GM06990 (cell line): ENCODE results near the gene LCN12.

Experiments
- DNase-seq: peaks from one replicate; pipeline ENCODE4 v3.0.0-alpha.2; 2011; ENCODE audit not compliant: insufficient read length; ENCODE audit errors: extremely low read depth
- H3K27me3 ChIP-seq: replicated peaks from 2 replicates; pipeline ENCODE4 v1.6.0; 2011; ENCODE audit warnings: low read length; ENCODE audit not compliant: control insufficient read depth, insufficient read depth
- H3K36me3 ChIP-seq: 2 replicates; pipeline ENCODE4 v1.5.1; 2011; ENCODE audit warnings: low read length; ENCODE audit not compliant: control insufficient read depth, insufficient read depth
- H3K4me3 ChIP-seq: replicated peaks from 2 replicates; pipeline ENCODE4 v1.5.1; 2011; ENCODE audit warnings: low read depth, mild to moderate bottlenecking, control low read depth, low read length
- CTCF ChIP-seq: IDR thresholded peaks from 2 replicates; pipeline ENCODE4 v1.5.1; 2011; ENCODE audit warnings: low read length, control low read depth, mild to moderate bottlenecking, inconsistent platforms; ENCODE audit not compliant: insufficient read depth, poor library complexity, severe bottlenecking

The LCN12 gene

GRCh38 chr9:136995362-136995761 is 43.3 kb downstream of the LCN12 start:
- Histone ChIP-seq H3K4me3 (no peak overlapping the region), H3K27me3 (no peaks in the 10 kb centered on the region; the same call in 1 of the 2 replicates), H3K36me3 (no peaks in the 10 kb centered on the region; the same call in 1 of the 2 replicates)
- TF ChIP-seq CTCF = no peak
- no peak for DNase-seq

GRCh38 chr9:136995772-136996311 is 43.8 kb downstream of the LCN12 start:
- no peak for TF ChIP-seq CTCF
- Histone ChIP-seq H3K36me3 (no peaks in the 10 kb centered on the region; the same call in 1 of the 2 replicates), H3K27me3 (no peaks in the 10 kb centered on the region; the same call in 1 of the 2 replicates), H3K4me3 (no peak overlapping the region)
- no peak for DNase-seq

GRCh38 chr9:136996361-136997292 is 44.6 kb downstream of the LCN12 start, which contains the start of gene CLIC3:
Gene CLIC3 (minus strand): TSS chr9:136996568. CDS start chr9:136996543, 25 bp downstream.
- H3K27me3 ChIP-seq = no peaks in the 10 kb centered on the region; the same call in 1 of the 2 replicates
- peak; percentile 63 for DNase-seq
- no peak within 1 kb of the TSS for H3K4me3 ChIP-seq
- TF ChIP-seq CTCF = no peak
- H3K36me3 ChIP-seq = no peaks in the 10 kb centered on the region; the same call in 1 of the 2 replicates

DNA sequence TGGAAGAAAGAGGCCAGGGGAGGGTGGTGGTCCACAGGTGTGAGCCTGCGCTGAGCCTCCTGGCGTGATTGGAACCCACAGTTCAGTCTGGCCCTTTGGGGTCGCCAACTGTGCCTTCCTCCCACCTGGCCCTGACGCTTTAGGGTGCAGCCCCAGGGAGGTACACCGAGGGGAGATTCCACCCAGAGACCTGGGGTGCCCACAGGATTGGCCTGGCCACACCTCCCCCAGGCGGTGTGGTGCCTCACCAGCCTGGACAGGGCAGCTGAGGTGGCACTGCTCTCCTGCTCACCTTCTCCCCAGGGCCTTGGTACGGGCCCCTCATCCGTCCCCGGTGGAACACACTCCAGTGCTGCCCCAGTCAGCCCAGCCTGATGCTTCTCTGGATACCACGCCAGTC is 45.3 kb downstream of the LCN12 start:
- TF ChIP-seq CTCF = no peak
- no peak for DNase-seq
- Histone ChIP-seq H3K27me3 (no peaks in the 10 kb centered on the region; the same call in 1 of the 2 replicates), H3K36me3 (no peaks in the 10 kb centered on the region; the same call in 1 of the 2 replicates), H3K4me3 (no peak overlapping the region)

DNA sequence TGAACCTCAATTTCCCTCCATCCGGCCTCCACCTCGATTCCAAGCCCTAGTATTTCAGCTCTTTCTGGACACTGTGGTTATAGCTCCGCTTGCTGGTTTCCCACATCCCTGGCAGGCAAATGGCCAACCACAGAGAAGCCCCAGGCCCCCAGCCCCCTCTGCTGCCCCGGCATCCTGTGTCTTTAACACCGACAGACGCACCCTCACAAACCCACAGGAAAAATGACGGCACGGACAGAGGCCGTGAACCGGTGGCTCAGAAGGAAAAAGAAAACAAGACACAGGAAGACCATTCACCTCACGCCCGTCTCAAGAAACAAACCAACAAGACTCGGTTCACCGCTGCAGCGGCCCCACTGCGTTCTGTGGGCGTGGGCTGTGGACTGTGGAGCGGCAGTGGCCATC is 45.8 kb downstream of the LCN12 start:
- peak; percentile 12 for TF ChIP-seq CTCF
- DNase-seq = no peak
- Histone ChIP-seq H3K27me3 (no peaks in the 10 kb centered on the region; the same call in 1 of the 2 replicates), H3K4me3 (no peak overlapping the region), H3K36me3 (no peaks in the 10 kb centered on the region; the same call in 1 of the 2 replicates)
